Measurements from ENCODE around the gene INO80B.

Gene INO80B

DNA sequence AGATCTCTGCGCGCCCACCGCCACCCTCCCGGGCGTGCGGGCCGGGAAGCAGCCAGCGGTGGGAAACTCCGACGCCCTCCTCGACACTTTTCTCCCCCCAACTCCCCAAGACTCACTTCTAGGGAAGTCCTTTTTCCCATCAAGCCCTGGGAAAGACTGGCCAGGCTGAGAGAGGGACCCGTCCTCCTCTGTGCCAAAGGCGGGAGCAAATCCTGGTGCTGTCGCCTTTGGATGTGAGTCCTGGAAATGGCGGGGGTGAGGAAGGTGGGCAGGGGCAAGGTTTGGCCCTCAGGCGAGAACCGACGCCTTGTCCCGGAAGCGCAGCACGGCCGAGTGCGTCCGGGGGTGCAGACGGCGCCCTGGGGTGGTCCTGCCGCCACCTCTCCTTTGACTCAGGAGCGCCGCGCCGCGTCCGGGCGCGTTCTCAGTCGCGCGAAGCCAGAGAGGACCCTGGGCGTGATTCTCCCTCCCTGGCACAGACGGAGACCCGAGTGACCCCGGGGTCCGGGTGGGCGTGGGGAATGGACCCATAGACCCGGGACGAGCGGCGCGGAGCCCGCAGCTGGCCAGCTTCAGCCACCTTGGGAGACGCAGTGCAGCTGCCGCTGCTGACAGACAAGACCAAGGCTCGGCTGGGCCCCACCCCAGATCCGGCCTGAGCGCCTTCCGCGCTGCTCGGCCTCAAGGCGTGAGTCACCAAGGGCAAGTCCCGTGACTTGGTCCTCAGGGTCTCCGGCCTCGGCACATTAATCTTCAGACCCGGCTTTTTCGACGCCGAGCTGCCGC lies 48.0 kb downstream of the INO80B start:
- DNase-seq (ENCODE audit: low spot score in 2 of 2) (peak; percentile 38 to 55), ATAC-seq (ENCODE audit: low read depth) (no peak)
- H3K36me3 Mint-ChIP-seq: peaks cover 20% of the 10 kb centered on the region
- H3K27me3 Mint-ChIP-seq: peaks cover 23% of the 10 kb centered on the region
- H3K4me1 Mint-ChIP-seq: peaks cover 32% of the 10 kb centered on the region
- peak overlapping the region; percentile 72 for H3K4me3 Mint-ChIP-seq
- no peak overlapping the region for H3K27ac Mint-ChIP-seq
- H3K9me3 Mint-ChIP-seq: no peaks in the 10 kb centered on the region

DNA sequence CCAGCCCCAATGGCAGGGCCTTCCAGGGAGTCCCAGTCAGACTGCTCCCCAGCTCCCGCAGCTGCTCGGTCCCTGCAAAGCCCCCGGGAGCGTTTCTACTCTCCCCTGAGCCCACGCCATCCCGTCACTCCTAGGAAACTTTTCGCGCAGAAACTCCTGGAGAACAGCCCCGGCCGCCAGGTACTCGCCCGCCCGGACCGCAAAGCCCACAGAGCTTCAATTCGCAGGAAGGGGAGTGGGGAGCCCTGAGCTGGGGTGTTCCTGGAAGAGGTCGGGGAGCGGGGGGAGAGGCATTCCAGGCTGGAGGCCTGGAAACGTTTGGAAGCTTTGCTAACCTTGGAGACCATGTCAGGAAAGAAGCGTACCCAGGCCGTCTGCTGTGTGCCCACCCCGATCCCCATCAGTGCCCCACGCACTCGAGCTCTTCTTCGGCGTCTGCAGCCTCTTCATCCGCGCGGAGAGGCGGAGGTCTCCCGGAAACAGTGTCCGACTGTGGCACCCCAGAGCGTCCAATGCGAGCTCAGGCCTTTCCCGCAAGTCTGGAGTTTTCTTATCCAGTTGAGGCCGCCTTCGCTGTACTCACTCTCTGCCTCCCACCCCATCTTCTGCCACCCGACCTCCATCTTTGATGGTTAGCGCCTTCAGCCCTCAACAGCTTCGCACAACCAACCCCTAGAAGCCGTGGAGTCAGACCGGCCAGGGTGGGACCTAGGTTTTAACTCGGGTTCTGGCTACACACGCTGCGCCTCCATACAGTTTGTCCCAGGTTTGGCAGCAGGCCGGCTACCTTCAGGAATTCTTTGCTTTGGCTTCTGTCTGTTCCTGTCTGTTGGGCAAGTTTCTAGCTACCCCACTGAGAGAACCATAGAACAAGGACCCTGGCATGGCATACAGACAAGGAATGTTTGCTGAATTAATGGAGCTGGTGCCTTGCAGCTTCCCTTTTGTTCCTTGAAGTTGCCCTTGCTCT lies 48.9 kb downstream of the INO80B start:
- Mint-ChIP-seq H3K27me3 (peaks cover 19% of the 10 kb centered on the region), H3K36me3 (peaks cover 20% of the 10 kb centered on the region), H3K9me3 (no peaks in the 10 kb centered on the region), H3K4me3 (peak overlapping the region; percentile 72), H3K4me1 (peaks cover 33% of the 10 kb centered on the region), H3K27ac (peak overlapping the region; percentile 49)
- ATAC-seq (ENCODE audit: low read depth) (no peak), DNase-seq (ENCODE audit: low spot score in 2 of 2) (no peak)

DNA sequence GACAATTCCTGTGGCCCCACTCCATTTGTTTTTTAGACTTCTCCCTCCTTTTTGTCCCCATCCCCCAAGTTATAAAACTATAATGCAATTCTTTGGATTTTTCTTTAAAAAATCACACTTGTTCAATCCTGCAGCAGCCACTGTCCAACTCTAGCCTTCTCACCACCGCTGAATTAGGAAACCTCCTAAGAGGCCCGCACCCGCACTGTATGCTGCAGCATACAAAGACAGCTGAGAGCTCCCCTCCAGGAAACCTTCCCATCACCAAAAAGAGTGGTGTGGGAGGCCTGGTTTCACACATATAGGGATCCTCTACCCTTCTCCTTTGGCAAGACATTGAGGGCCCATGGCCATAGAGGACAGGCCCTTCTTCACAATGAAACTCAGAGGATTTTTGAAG lies 49.7 kb downstream of the INO80B start:
- Mint-ChIP-seq H3K27me3 (peaks cover 15% of the 10 kb centered on the region), H3K9me3 (no peaks in the 10 kb centered on the region), H3K4me3 (peak overlapping the region; percentile 66), H3K4me1 (peaks cover 27% of the 10 kb centered on the region), H3K27ac (peak overlapping the region; percentile 49), H3K36me3 (peaks cover 20% of the 10 kb centered on the region)
- ATAC-seq (ENCODE audit: low read depth): no peak
- DNase-seq (ENCODE audit: low spot score in 2 of 2): no peak

DNA sequence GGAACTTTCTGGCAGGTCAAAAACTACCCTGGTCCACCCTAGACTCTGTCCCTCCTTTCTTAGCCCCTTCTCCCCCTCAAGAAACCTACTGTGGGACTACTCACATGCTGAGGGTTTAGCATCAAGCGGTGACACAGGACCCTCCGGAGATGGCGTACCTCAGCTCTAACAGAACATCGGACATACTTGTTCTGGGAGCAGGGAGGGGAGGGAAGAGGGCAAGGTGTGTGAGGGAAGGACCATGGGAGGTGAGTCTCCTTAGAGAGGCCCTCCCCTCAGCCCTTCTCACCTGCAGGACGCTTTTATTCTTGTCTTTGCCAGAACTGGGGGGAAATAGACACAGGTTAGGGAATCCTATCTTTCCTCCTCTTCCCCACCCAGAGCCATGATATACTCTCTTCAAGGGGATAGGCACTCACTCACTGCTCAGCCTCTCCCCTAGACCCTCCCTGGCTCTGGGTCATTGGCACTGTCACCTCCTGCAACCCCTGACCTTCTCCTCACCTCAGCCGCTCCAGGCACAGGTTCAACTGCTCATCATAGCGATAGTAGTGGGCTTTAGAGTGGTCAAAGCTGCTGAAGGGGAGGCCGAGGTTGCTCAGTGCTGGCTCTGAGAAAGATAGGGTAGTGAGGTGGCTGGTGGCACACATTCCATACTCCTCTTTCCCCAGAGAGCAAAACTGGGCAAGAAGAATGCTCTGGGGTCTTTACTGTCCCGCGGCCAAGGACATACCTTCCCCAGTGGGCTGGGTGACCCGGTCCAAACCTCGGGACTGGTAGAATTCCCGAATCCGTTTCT lies 50.8 kb downstream of the INO80B start:
- H3K4me1 Mint-ChIP-seq: peaks cover 27% of the 10 kb centered on the region
- no peak overlapping the region for H3K27ac Mint-ChIP-seq
- H3K4me3 Mint-ChIP-seq: no peak overlapping the region
- DNase-seq (ENCODE audit: low spot score in 2 of 2): no peak
- no peaks in the 10 kb centered on the region for H3K9me3 Mint-ChIP-seq
- ATAC-seq (ENCODE audit: low read depth): no peak
- peaks cover 11% of the 10 kb centered on the region for H3K27me3 Mint-ChIP-seq
- H3K36me3 Mint-ChIP-seq: peaks cover 20% of the 10 kb centered on the region

DNA sequence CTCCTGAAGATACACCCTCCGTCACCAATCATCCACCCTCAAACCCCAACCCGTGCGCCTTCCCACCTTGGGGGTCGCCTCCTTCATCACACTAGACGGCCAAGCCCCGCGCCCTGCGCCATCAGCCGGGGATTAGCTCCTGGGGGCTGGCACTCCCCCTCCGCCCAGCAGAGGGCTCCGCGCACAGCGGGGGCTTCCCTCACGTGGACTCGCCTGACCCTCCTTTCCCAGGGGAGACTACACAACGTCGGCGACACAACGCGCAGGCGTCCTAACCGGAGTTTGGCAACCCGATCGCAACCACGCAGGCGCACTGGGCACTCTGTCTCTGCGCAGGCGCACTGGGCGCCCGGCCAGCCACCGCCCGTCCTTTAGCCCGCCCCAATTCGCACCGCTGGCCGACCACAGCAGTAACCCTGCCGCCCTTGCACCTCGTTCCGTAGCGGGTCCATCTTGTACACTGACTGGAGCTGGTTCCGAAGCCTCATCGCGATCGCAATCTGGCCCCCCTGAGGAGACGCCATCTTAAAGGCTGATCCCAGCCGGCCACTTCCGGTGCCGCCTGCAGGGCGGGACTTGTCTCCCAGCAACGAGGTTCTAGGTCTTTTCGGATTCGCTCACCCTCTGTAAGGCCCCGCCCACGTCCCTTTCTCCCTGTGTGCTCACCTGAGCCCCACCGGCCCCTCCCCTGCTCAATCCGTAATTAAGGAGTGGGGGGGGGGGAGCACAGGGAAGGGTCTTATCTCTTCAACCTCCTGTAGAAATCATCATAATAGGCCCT lies 52.4 kb downstream of the INO80B start, which contains the start of gene PCGF1:
TSS of gene PCGF1 (minus strand) at position 551 of the 781 bp plus-strand sequence. CDS start at position 524, 27 bp downstream.
- Mint-ChIP-seq H3K27me3 (peaks cover 7% of the 10 kb centered on the region), H3K27ac (peak within 1 kb of the TSS; percentile 96), H3K4me1 (peaks cover 24% of the 10 kb centered on the region), H3K4me3 (peak within 1 kb of the TSS; percentile 90), H3K9me3 (no peaks in the 10 kb centered on the region), H3K36me3 (peaks cover 20% of the 10 kb centered on the region)
- peak; percentile 99 for DNase-seq (ENCODE audit: low spot score in 2 of 2)
- peak; percentile 90 for ATAC-seq (ENCODE audit: low read depth)
